NB4 (cell line): ENCODE results near the gene GALNS.

Experiments
- CTCF ChIP-seq: IDR thresholded peaks from one replicate; pipeline ENCODE4 v1.5.1; 2012; ENCODE audit warnings: low read depth, low read length
- MAX ChIP-seq: IDR thresholded peaks from 2 replicates; pipeline ENCODE4 v1.6.1; 2011; ENCODE audit warnings: low read depth, low read length
- MYC ChIP-seq: IDR thresholded peaks from 2 replicates; pipeline ENCODE4 v1.6.1; 2011; ENCODE audit warnings: low read depth, low read length
- POLR2A ChIP-seq: IDR thresholded peaks from 2 replicates; pipeline ENCODE4 v1.6.1; 2011; ENCODE audit warnings: mild to moderate bottlenecking; ENCODE audit not compliant: insufficient read length; ENCODE audit errors: extremely low read depth

- TF ChIP-seq CTCF = no peak
- no peak for TF ChIP-seq MYC
- no peak for TF ChIP-seq POLR2A
- TF ChIP-seq MAX = no peak
Measured at GRCh38 chr16:88780142-88781062, 76.3 kb downstream of the GALNS start.
